Right atrium auricular region (tissue), 2 donors: ENCODE results near the gene PRDM11. TPM values are rescaled to one million over a fixed set of nuclear protein-coding genes. Genes with fewer than 3 reads are reported as not detected.

ENCODE experiments used
- DNase-seq: peaks from one replicate; pipeline ENCODE4 v3.0.0-alpha.2; 2019; ENCODE audit warnings: low spot score
- H3K27ac ChIP-seq, 2 donors: fragments of 200-600 bp; sonication (generic); 1 replicate in 1 of 2; 2 replicates in 1 of 2; pipeline ENCODE4 v1.5.1; 2016 to 2019
- H3K27me3 ChIP-seq, 2 donors: fragments of 200-600 bp; sonication (generic); one replicate each; pipeline versions ENCODE4 v1.5.1 to v1.6.0; 2017 to 2019
- H3K36me3 ChIP-seq: fragments of 200-600 bp; sonication (generic); one replicate; pipeline ENCODE4 v1.5.1; 2016
- H3K4me1 ChIP-seq, 2 donors: fragments of 200-600 bp; sonication (generic); one replicate each; pipeline versions ENCODE4 v1.5.1 to v1.6.0; 2017 to 2019
- H3K4me3 ChIP-seq, 2 donors: fragments of 200-600 bp; sonication (generic); 1 replicate in 1 of 2; 2 replicates in 1 of 2; pipeline ENCODE4 v1.5.1; 2017 to 2019; ENCODE audit warnings: mild to moderate bottlenecking in 1 of 2, moderate library complexity in 1 of 2
- H3K9me3 ChIP-seq, 2 donors: fragments of 200-600 bp; sonication (generic); one replicate each; pipeline ENCODE4 v1.5.1; 2019
- CTCF ChIP-seq, 2 donors: fragments of 200-600 bp; sonication (generic); IDR thresholded peaks; one replicate each; pipeline ENCODE4 v1.5.1; 2019; ENCODE audit warnings: antibody characterized with exemption in 2 of 2
- total RNA-seq, 2 donors: library from RNA; depleted of rRNA; stranded (reverse); fragments of >200 nt; gene quantifications; one replicate each; pipeline ENCODE4 v1.1.0, GENCODE V29; 2016

Gene PRDM11
- total RNA-seq, 2 donors from 2014 or later: 13.5 to 27.6 TPM

GRCh38 chr11:45165806-45166603 lies 19.6 kb downstream of the PRDM11 start:
- H3K27me3 ChIP-seq: no peaks in the 10 kb centered on the region
- no peak for DNase-seq
- H3K27ac ChIP-seq: no peak overlapping the region
- H3K9me3 ChIP-seq: no peaks in the 10 kb centered on the region
- peaks cover 0 to 59% of the 10 kb centered on the region in 2 donors for H3K4me1 ChIP-seq
- no peak for TF ChIP-seq CTCF (IDR thresholded peaks at IDR 0.05)
- H3K4me3 ChIP-seq: no peak overlapping the region
- no peaks in the 10 kb centered on the region for H3K36me3 ChIP-seq

- no peak for DNase-seq
- Histone ChIP-seq H3K27me3 (no peaks in the 10 kb centered on the region), H3K4me3 (no peak overlapping the region), H3K9me3 (no peaks in the 10 kb centered on the region), H3K36me3 (no peaks in the 10 kb centered on the region), H3K4me1 (peaks cover 0 to 54% of the 10 kb centered on the region in 2 donors), H3K27ac (no peak overlapping the region)
- TF ChIP-seq CTCF (IDR thresholded peaks at IDR 0.05): no peak
Measured at GRCh38 chr11:45166604-45166897, 20.1 kb downstream of the PRDM11 start.

GRCh38 chr11:45167283-45167682 lies 20.8 kb downstream of the PRDM11 start:
- no peak for TF ChIP-seq CTCF (IDR thresholded peaks at IDR 0.05)
- peaks cover 0 to 46% of the 10 kb centered on the region in 2 donors for H3K4me1 ChIP-seq
- no peaks in the 10 kb centered on the region for H3K9me3 ChIP-seq
- DNase-seq: no peak
- H3K4me3 ChIP-seq: no peak overlapping the region
- no peaks in the 10 kb centered on the region for H3K36me3 ChIP-seq
- no peak overlapping the region for H3K27ac ChIP-seq
- H3K27me3 ChIP-seq: no peaks in the 10 kb centered on the region

GRCh38 chr11:45168366-45169130 lies 22.1 kb downstream of the PRDM11 start:
- no peak for DNase-seq
- no peaks in the 10 kb centered on the region for H3K9me3 ChIP-seq
- H3K4me3 ChIP-seq: no peak overlapping the region
- H3K36me3 ChIP-seq: no peaks in the 10 kb centered on the region
- H3K27me3 ChIP-seq: no peaks in the 10 kb centered on the region
- TF ChIP-seq CTCF (IDR thresholded peaks at IDR 0.05): no peak
- peak overlapping the region in 1 of 2 donors; percentile 29 for H3K27ac ChIP-seq
- peaks cover 0 to 36% of the 10 kb centered on the region in 2 donors for H3K4me1 ChIP-seq

GRCh38 chr11:45169310-45170072 lies 23.1 kb downstream of the PRDM11 start:
- Histone ChIP-seq H3K27ac (peak overlapping the region in 1 of 2 donors; percentile 29), H3K4me1 (peaks cover 0 to 26% of the 10 kb centered on the region in 2 donors), H3K9me3 (no peaks in the 10 kb centered on the region), H3K4me3 (no peak overlapping the region), H3K36me3 (no peaks in the 10 kb centered on the region), H3K27me3 (no peaks in the 10 kb centered on the region)
- no peak for DNase-seq
- no peak for TF ChIP-seq CTCF (IDR thresholded peaks at IDR 0.05)
